NAMALWA (cell line): ENCODE results near the gene CAPN10.

ENCODE experiments used
- DNase-seq: peaks from one replicate; pipeline ENCODE4 v3.0.0-alpha.2; 2015; ENCODE audit warnings: low spot score

CAPN10 gene

GRCh38 chr2:240589375-240589774, 2.8 kb downstream of the CAPN10 start:
- no peak for DNase-seq

- no peak for DNase-seq
These were observed 3.5 kb downstream of the CAPN10 start for GRCh38 chr2:240589850-240590525.

- DNase-seq: no peak
These were observed 4.2 kb downstream of the CAPN10 start for GRCh38 chr2:240590681-240591111.

- DNase-seq: no peak
These were observed 4.7 kb downstream of the CAPN10 start for GRCh38 chr2:240591226-240591625.

GRCh38 chr2:240591784-240592183, 5.2 kb downstream of the CAPN10 start:
- no peak for DNase-seq

- DNase-seq: no peak
These were observed 6.6 kb downstream of the CAPN10 start for GRCh38 chr2:240593026-240593702.

GRCh38 chr2:240593703-240594451, 7.3 kb downstream of the CAPN10 start:
- no peak for DNase-seq

- no peak for DNase-seq
These were observed 8.2 kb downstream of the CAPN10 start for GRCh38 chr2:240594511-240595380.

GRCh38 chr2:240595381-240596079, 9.0 kb downstream of the CAPN10 start:
- DNase-seq: peak; percentile 49

- DNase-seq: no peak
These were observed 9.5 kb downstream of the CAPN10 start for GRCh38 chr2:240596080-240596460.

- no peak for DNase-seq
These were observed 10.0 kb downstream of the CAPN10 start for GRCh38 chr2:240596491-240596931.

GRCh38 chr2:240597054-240597418, 10.5 kb downstream of the CAPN10 start:
- no peak for DNase-seq

GRCh38 chr2:240597419-240598181, 11.1 kb downstream of the CAPN10 start:
- DNase-seq: no peak

GRCh38 chr2:240598311-240598911, 11.9 kb downstream of the CAPN10 start:
- DNase-seq: no peak

- DNase-seq: no peak
These were observed 12.6 kb downstream of the CAPN10 start for GRCh38 chr2:240599141-240599583.

GRCh38 chr2:240600451-240600961, 14.0 kb downstream of the CAPN10 start:
- DNase-seq: no peak

GRCh38 chr2:240601061-240601830, 14.7 kb downstream of the CAPN10 start:
- DNase-seq: no peak

GRCh38 chr2:240601831-240602160, 15.3 kb downstream of the CAPN10 start:
- DNase-seq: no peak
